HCT116 (cell line): ENCODE data around the gene CUX1.

Experiments used
- CBX3 ChIP-seq: IDR thresholded peaks from 2 replicates; pipeline ENCODE4 v1.6.1; 2012; ENCODE audit warnings: low read depth
- CEBPB ChIP-seq: IDR thresholded peaks from 2 replicates; pipeline ENCODE4 v1.6.1; 2012; ENCODE audit warnings: low read depth
- CTCF ChIP-seq, 3 experiments: fragments of 200-600 bp in 1 of 3; sonication (generic) in 1 of 3; IDR thresholded peaks in 2 of 3; conservative IDR thresholded peaks in 1 of 3; 2 replicates each; pipeline ENCODE4 v1.5.1; 2012 to 2017; ENCODE audit warnings: low read depth in 2 of 3, low read length in 2 of 3, antibody characterized with exemption in 1 of 3, borderline replicate concordance in 1 of 3, control low read depth in 1 of 3, mild to moderate bottlenecking in 1 of 3, mixed read lengths in 1 of 3, mixed run types in 1 of 3, moderate library complexity in 1 of 3; ENCODE audit not compliant: insufficient read depth in 1 of 3
- ELF1 ChIP-seq: IDR thresholded peaks from 2 replicates; pipeline ENCODE4 v1.6.1; 2012; ENCODE audit warnings: low read depth, borderline replicate concordance
- EZH2 ChIP-seq: fragments of 200-600 bp; sonication (generic); IDR thresholded peaks from 2 replicates; pipeline ENCODE4 v1.6.1; 2017; ENCODE audit warnings: antibody characterized with exemption, mixed run types
- FOSL1 ChIP-seq: IDR thresholded peaks from 2 replicates; pipeline ENCODE4 v1.6.1; 2012; ENCODE audit warnings: low read depth
- POLR2A ChIP-seq: IDR thresholded peaks from 2 replicates; pipeline ENCODE4 v1.7.0; 2011; ENCODE audit warnings: borderline replicate concordance; ENCODE audit not compliant: insufficient read depth, insufficient read length; ENCODE audit errors: extremely low read depth
- POLR2AphosphoS5 ChIP-seq: IDR thresholded peaks from 2 replicates; pipeline ENCODE4 v1.6.1; 2011; ENCODE audit warnings: mild to moderate bottlenecking, low read depth, low read length, moderate library complexity
- RAD21 ChIP-seq: IDR thresholded peaks from 2 replicates; pipeline ENCODE4 v1.6.1; 2012; ENCODE audit warnings: low read depth, mild to moderate bottlenecking
- REST ChIP-seq: IDR thresholded peaks from 2 replicates; pipeline ENCODE4 v1.6.1; 2012; ENCODE audit warnings: low read depth
- SIN3A ChIP-seq: IDR thresholded peaks from 2 replicates; pipeline ENCODE4 v1.6.1; 2012; ENCODE audit warnings: low read depth
- YY1 ChIP-seq: IDR thresholded peaks from 2 replicates; pipeline ENCODE4 v1.6.1; 2011; ENCODE audit warnings: low read length, low read depth, moderate library complexity, mild to moderate bottlenecking; ENCODE audit not compliant: insufficient replicate concordance; ENCODE audit errors: extremely low read depth
- ZNF274 ChIP-seq: fragments of 200-500 bp; sonication (Bioruptor generic); IDR thresholded peaks from 2 replicates; pipeline ENCODE4 v1.6.1; 2014; ENCODE audit warnings: mild to moderate bottlenecking, low read depth, low read length, inconsistent platforms

GRCh38 chr7:101780281-101780680 is 37.1 kb upstream of the CUX1 start:
- TF ChIP-seq RAD21 (no peak), SIN3A (no peak), POLR2AphosphoS5 (no peak), EZH2 (no peak), CTCF (IDR thresholded peaks at IDR 0.05 in 2 of 3, conservative IDR thresholded peaks at IDR 0.05 in 1 of 3; ENCODE audit: borderline replicate concordance in 1 of 3, insufficient read depth in 1 of 3, low read depth in 2 of 3, low read length in 2 of 3) (no peak), ELF1 (no peak), FOSL1 (no peak), REST (no peak), ZNF274 (no peak), CEBPB (no peak), POLR2A (no peak), YY1 (no peak), CBX3 (no peak)
